HG03103 (cell line): ENCODE data around the gene ZNF736.

Experiments
- ATAC-seq: cut with Tn5 transposase; IDR thresholded peaks from one replicate; pipeline ENCODE4 v1.9.1; 2021; ENCODE audit warnings: low read depth; ENCODE audit not compliant: unreplicated experiment

The ZNF736 gene

GRCh38 chr7:64400401-64400800 is 86.6 kb downstream of the ZNF736 start:
- ATAC-seq = no peak
